K562 (cell line): ENCODE measurements around the gene CELSR2. TPM values are rescaled to one million over a fixed set of nuclear protein-coding genes. Genes with fewer than 3 reads are reported as not detected.

Source experiments
- BMI1 ChIP-seq: fragments of 150-350 bp; IDR thresholded peaks from 2 replicates; pipeline ENCODE4 v1.6.1; 2014; ENCODE audit warnings: low read length
- CBX2 ChIP-seq: fragments of 200-600 bp; sonication (generic); IDR thresholded peaks from one replicate; pipeline ENCODE4 v1.6.1; 2012; ENCODE audit warnings: mild to moderate bottlenecking, low read length, inconsistent platforms; ENCODE audit not compliant: insufficient read depth, poor library complexity, severe bottlenecking
- DACH1 ChIP-seq: fragments of 450-650 bp; IDR thresholded peaks from 2 replicates; pipeline ENCODE4 v1.6.1; 2018; ENCODE audit not compliant: partially characterized antibody
- HDAC1 ChIP-seq, 2 experiments: fragments of 450-650 bp; IDR thresholded peaks; 2 replicates each; pipeline ENCODE4 v1.6.1; 2016 to 2017; ENCODE audit warnings: inconsistent platforms in 1 of 2, mild to moderate bottlenecking in 1 of 2, moderate library complexity in 1 of 2
- HOMEZ ChIP-seq: fragments of 250-450 bp; sonication (Bioruptor Pico); IDR thresholded peaks from 2 replicates; pipeline ENCODE4 v1.4.0; 2020; ENCODE audit warnings: mild to moderate bottlenecking, moderate library complexity
- NRF1 ChIP-seq, 2 experiments: fragments of 450-650 bp; IDR thresholded peaks in 1 of 2; conservative IDR thresholded peaks in 1 of 2; 2 replicates each; pipeline ENCODE4 v1.6.1; 2014; ENCODE audit warnings: mild to moderate bottlenecking in 2 of 2
- RFX7 ChIP-seq: fragments of 250-450 bp; sonication (Bioruptor Pico); IDR thresholded peaks from 2 replicates; pipeline ENCODE4 v1.5.1; 2021; ENCODE audit warnings: mild to moderate bottlenecking
- SRF ChIP-seq, 2 experiments: fragments of 250-450, 450-650 bp in 1 of 2; sonication (Bioruptor Pico) in 1 of 2; sonication (generic) in 1 of 2; formaldehyde crosslinking; IDR thresholded peaks; 2 replicates each; pipeline versions ENCODE4 v1.5.0 to v1.5.1; 2020 to 2022; ENCODE audit warnings: mild to moderate bottlenecking in 1 of 2, missing genetic modification reagents in 1 of 2
- TEAD1 ChIP-seq, 2 experiments: fragments of 450-650 bp in 1 of 2; sonication (generic) in 1 of 2; formaldehyde crosslinking; IDR thresholded peaks; 2 replicates each; pipeline versions ENCODE4 v1.4.0 to v1.8.0; 2020 to 2022; ENCODE audit warnings: mild to moderate bottlenecking in 2 of 2, missing genetic modification reagents in 1 of 2
- THRA ChIP-seq: fragments of 450-650 bp; IDR thresholded peaks from 2 replicates; pipeline ENCODE4 v1.6.1; 2017; ENCODE audit warnings: mild to moderate bottlenecking, moderate library complexity
- ZBTB11 ChIP-seq, 3 experiments: fragments of 200-800 bp in 1 of 3; fragments of 250-450 bp in 1 of 3; fragments of 450-650 bp in 1 of 3; sonication (Bioruptor Pico) in 1 of 3; sonication (Bioruptor generic) in 1 of 3; formaldehyde crosslinking in 1 of 3; IDR thresholded peaks; 2 replicates each; pipeline versions ENCODE4 v1.6.1 to v1.8.0; 2016 to 2022; ENCODE audit warnings: mild to moderate bottlenecking in 2 of 3, missing genetic modification characterization in 2 of 3, missing compliant biosample characterization in 1 of 3, moderate library complexity in 1 of 3
- ZBTB5 ChIP-seq: fragments of 450-650 bp; IDR thresholded peaks from 2 replicates; pipeline ENCODE4 v1.6.1; 2017; ENCODE audit warnings: antibody characterized with exemption
- ZFP1 ChIP-seq: fragments of 450-650 bp; formaldehyde crosslinking; IDR thresholded peaks from 2 replicates; pipeline ENCODE4 v1.4.0; 2020; ENCODE audit warnings: mild to moderate bottlenecking, mixed read lengths
- ZFP91 ChIP-seq: sonication (generic); formaldehyde crosslinking; IDR thresholded peaks from 2 replicates; pipeline ENCODE4 v1.8.0; 2022; ENCODE audit warnings: mild to moderate bottlenecking, missing genetic modification reagents
- ZNF280B ChIP-seq: fragments of 250-450 bp; sonication (Bioruptor Pico); IDR thresholded peaks from 2 replicates; pipeline ENCODE4 v1.5.1; 2021; ENCODE audit warnings: mild to moderate bottlenecking
- ZSCAN32 ChIP-seq: fragments of 450-650 bp; formaldehyde crosslinking; IDR thresholded peaks from 2 replicates; pipeline ENCODE4 v1.4.0; 2020; ENCODE audit warnings: mild to moderate bottlenecking, moderate library complexity
- polyA plus RNA-seq, 8 experiments: library from polyadenylated mRNA; depleted of rRNA in 4 of 8; stranded (reverse) in 5 of 8; unstranded in 3 of 8; fragments of >200 nt; fragmentation: Nextera tagmentation in 2 of 8; fragmentation: Illumina TruSeq in 1 of 8; extraction: Ambion mirVana in 2 of 8; extraction: Trizol in 1 of 8; gene quantifications; 2 replicates each; pipeline versions ENCODE4 v1.2.1 to v1.2.3, GENCODE V29; 2011 to 2014; ENCODE audit warnings: inconsistent platforms in 1 of 8, missing spikeins in 1 of 8
- total RNA-seq, 7 experiments: library from RNA; depleted of rRNA in 6 of 7; stranded (reverse); fragments of >200 nt in 6 of 7; fragmentation: Illumina TruSeq in 2 of 7; extraction: Trizol in 2 of 7; gene quantifications; 2 replicates each; pipeline versions ENCODE4 v1.2.1 to v1.2.3, GENCODE V29; 2011 to 2021; ENCODE audit warnings: low replicate concordance in 1 of 7

The CELSR2 gene
- total and polyA plus RNA-seq, 9 of the 15 experiments (the other 6 are each of a cell fraction or from before 2014, with no cell fraction given) = 0.31 to 21.9 (median 4.2) TPM

- TF ChIP-seq ZSCAN32 (CRISPR knock-in tag) = no peak
- no peak for TF ChIP-seq TEAD1 (CRISPR knock-in tag; IDR thresholded peaks at IDR 0.05)
- no peak for TF ChIP-seq CBX2
- TF ChIP-seq ZFP91 = no peak
- TF ChIP-seq ZBTB5 = no peak
- no peak for TF ChIP-seq SRF (CRISPR knock-in tag; IDR thresholded peaks at IDR 0.05)
- no peak for TF ChIP-seq ZNF280B
- no peak for TF ChIP-seq RFX7 (CRISPR knock-in tag)
- TF ChIP-seq HOMEZ = no peak
- peak in 1 of 2 experiments; percentile 39; a peak in 1 of 4 replicates for TF ChIP-seq HDAC1 (IDR thresholded peaks at IDR 0.05)
- TF ChIP-seq NRF1 (conservative IDR thresholded peaks at IDR 0.05 in 1 of 2, IDR thresholded peaks at IDR 0.05 in 1 of 2) = no peak
- TF ChIP-seq BMI1 = no peak
- no peak for TF ChIP-seq ZFP1
- no peak for TF ChIP-seq THRA
- TF ChIP-seq DACH1 = no peak
- TF ChIP-seq ZBTB11 (CRISPR knock-in tag; IDR thresholded peaks at IDR 0.05) = no peak
Measured at GRCh38 chr1:109301874-109302273, 52.5 kb downstream of the CELSR2 start (continued).
